WTC11 (cell line): ENCODE measurements around the gene ZNF724. TPM values are rescaled to one million over a fixed set of nuclear protein-coding genes. Genes with fewer than 3 reads are reported as not detected.

Experiments used
- ATAC-seq: fragments of 200-7000 bp; cut with Tn5 transposase; 2 replicates; pipeline ENCODE4 v1.10.0; 2021; ENCODE audit warnings: mild to moderate bottlenecking, moderate library complexity
- CTCF ChIA-PET: fragments of 300-600 bp; sonication (Branson Sonifier 250); formaldehyde crosslinking; loops from one replicate; lab custom pipeline; 2021; ENCODE audit warnings: antibody characterized with exemption; lab: Charles Lee
- POLR2A ChIA-PET: fragments of 350-600 bp; sonication (Branson Sonifier 250); formaldehyde crosslinking; loops from one replicate; lab custom pipeline; 2021; ENCODE audit warnings: antibody characterized with exemption; lab: Charles Lee
- DNase-seq: peaks from one replicate; pipeline ENCODE4 v3.0.0; 2021; ENCODE audit warnings: low spot score
- H3K27ac Mint-ChIP-seq: 2 replicates; pipeline ENCODE4 v1.8.0; 2021; ENCODE audit warnings: mixed read lengths
- H3K27me3 Mint-ChIP-seq: 2 replicates; pipeline ENCODE4 v1.8.0; 2021; ENCODE audit warnings: low read depth, mild to moderate bottlenecking, moderate library complexity, mixed read lengths
- H3K36me3 Mint-ChIP-seq: 2 replicates; pipeline ENCODE4 v1.8.0; 2021; ENCODE audit warnings: mixed read lengths
- H3K4me1 Mint-ChIP-seq: 2 replicates; pipeline ENCODE4 v1.8.0; 2022; ENCODE audit warnings: mixed read lengths
- H3K4me3 Mint-ChIP-seq: 2 replicates; pipeline ENCODE4 v1.8.0; 2021; ENCODE audit warnings: mild to moderate bottlenecking, moderate library complexity, mixed read lengths
- H3K9me3 Mint-ChIP-seq: 2 replicates; pipeline ENCODE4 v1.8.0; 2021; ENCODE audit warnings: mixed read lengths
- ESRRA ChIP-seq: sonication (generic); formaldehyde crosslinking; IDR thresholded peaks from 2 replicates; pipeline ENCODE4 v1.8.1; 2022; ENCODE audit warnings: mild to moderate bottlenecking, missing genetic modification reagents, borderline replicate concordance
- FOXJ3 ChIP-seq: sonication (generic); formaldehyde crosslinking; IDR thresholded peaks from 2 replicates; pipeline ENCODE4 v1.9.0; 2021; ENCODE audit warnings: missing genetic modification reagents, mild to moderate bottlenecking, borderline replicate concordance
- HMGA2 ChIP-seq: fragments of 250-450 bp; sonication (Bioruptor Pico); IDR thresholded peaks from 2 replicates; pipeline ENCODE4 v1.4.0; 2021; ENCODE audit warnings: mild to moderate bottlenecking, moderate library complexity
- JAZF1 ChIP-seq: fragments of 250-450 bp; sonication (Bioruptor Pico); IDR thresholded peaks from 2 replicates; pipeline ENCODE4 v1.9.0; 2021; ENCODE audit warnings: moderate library complexity, mild to moderate bottlenecking, inconsistent platforms
- MYBL2 ChIP-seq: sonication (generic); formaldehyde crosslinking; IDR thresholded peaks from 2 replicates; pipeline ENCODE4 v1.8.1; 2023; ENCODE audit warnings: mild to moderate bottlenecking, moderate library complexity, missing genetic modification reagents
- NR2C2 ChIP-seq: sonication (generic); formaldehyde crosslinking; IDR thresholded peaks from 2 replicates; pipeline ENCODE4 v1.8.0; 2022; ENCODE audit warnings: mild to moderate bottlenecking, missing genetic modification reagents
- NR3C1 ChIP-seq: sonication (generic); formaldehyde crosslinking; conservative IDR thresholded peaks from 2 replicates; pipeline ENCODE4 v1.8.1; 2023; ENCODE audit warnings: low read depth, mild to moderate bottlenecking, missing genetic modification reagents
- SOX15 ChIP-seq: fragments of 250-450 bp; sonication (Bioruptor Pico); IDR thresholded peaks from 2 replicates; pipeline ENCODE4 v1.9.0; 2021; ENCODE audit warnings: mild to moderate bottlenecking
- SP1 ChIP-seq: sonication (generic); formaldehyde crosslinking; conservative IDR thresholded peaks from 2 replicates; pipeline ENCODE4 v1.8.1; 2022; ENCODE audit warnings: missing genetic modification reagents
- ZBTB21 ChIP-seq: sonication (generic); formaldehyde crosslinking; IDR thresholded peaks from 2 replicates; pipeline ENCODE4 v1.8.1; 2023; ENCODE audit warnings: mild to moderate bottlenecking, missing genetic modification reagents, borderline replicate concordance
- ZNF138 ChIP-seq: sonication (generic); formaldehyde crosslinking; conservative IDR thresholded peaks from 2 replicates; pipeline ENCODE4 v1.8.1; 2022; ENCODE audit warnings: mild to moderate bottlenecking, moderate library complexity, missing genetic modification reagents
- ZNF317 ChIP-seq: sonication (generic); formaldehyde crosslinking; IDR thresholded peaks from 2 replicates; pipeline ENCODE4 v1.8.1; 2023; ENCODE audit warnings: low read depth, mild to moderate bottlenecking, moderate library complexity, missing genetic modification reagents, borderline replicate concordance
- ZNF423 ChIP-seq: fragments of 250-450 bp; sonication (Bioruptor Pico); IDR thresholded peaks from 2 replicates; pipeline ENCODE4 v2.1.2; 2022; ENCODE audit warnings: mild to moderate bottlenecking, moderate library complexity
- total RNA-seq: library from RNA; stranded (reverse); gene quantifications from 3 replicates; pipeline ENCODE4 v1.2.3, GENCODE V29; 2021
- TF ChIP-seq, protein P1 (sequence below): sonication (generic); formaldehyde crosslinking; IDR thresholded peaks from 2 replicates; pipeline ENCODE4 v1.8.1; 2023; ENCODE audit warnings: mild to moderate bottlenecking, missing genetic modification reagents, moderate library complexity
- TF ChIP-seq, protein P2 (sequence below): sonication (generic); formaldehyde crosslinking; IDR thresholded peaks from 2 replicates; pipeline ENCODE4 v1.8.0; 2022; ENCODE audit warnings: mild to moderate bottlenecking, missing genetic modification reagents
- TF ChIP-seq, protein P3 (sequence below): fragments of 200-600 bp; IDR thresholded peaks from 2 replicates; pipeline ENCODE4 v1.8.0; 2022; ENCODE audit warnings: antibody characterized with exemption
- TF ChIP-seq, protein P4 (sequence below): sonication (generic); formaldehyde crosslinking; IDR thresholded peaks from 2 replicates; pipeline ENCODE4 v1.8.1; 2022; ENCODE audit warnings: low read depth, missing genetic modification reagents, borderline replicate concordance
- TF ChIP-seq, protein P5 (sequence below): fragments of 250-450 bp; sonication (Bioruptor Pico); IDR thresholded peaks from 2 replicates; pipeline ENCODE4 v1.9.0; 2021; ENCODE audit warnings: mild to moderate bottlenecking
- TF ChIP-seq, protein P6 (sequence below): sonication (generic); formaldehyde crosslinking; IDR thresholded peaks from 2 replicates; pipeline ENCODE4 v1.8.0; 2022; ENCODE audit warnings: mild to moderate bottlenecking, missing genetic modification reagents

ZNF724 gene
- total RNA-seq, 1 experiment from 2014 or later: 59.0 TPM

DNA sequence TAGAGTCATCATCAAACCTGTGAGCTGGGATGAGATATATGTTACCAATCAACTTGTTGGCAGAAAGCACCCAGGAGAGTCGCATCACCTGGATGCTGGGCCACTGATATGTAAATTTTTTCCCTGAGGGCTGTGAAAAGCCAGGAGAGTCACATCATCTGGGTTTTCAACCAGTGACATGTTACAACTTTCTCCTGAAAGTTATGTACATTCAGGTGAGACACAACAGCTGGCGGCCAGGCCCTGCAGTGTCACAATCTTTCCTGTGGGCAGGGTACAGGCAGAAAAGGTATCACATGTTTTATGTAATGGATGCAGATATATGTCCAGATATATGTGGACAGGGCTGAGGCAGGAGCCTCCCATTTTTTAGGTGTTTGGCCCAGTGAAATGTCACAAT is 13.2 kb upstream of the ZNF724 start (continued):
- TF ChIP-seq, protein P1, sequence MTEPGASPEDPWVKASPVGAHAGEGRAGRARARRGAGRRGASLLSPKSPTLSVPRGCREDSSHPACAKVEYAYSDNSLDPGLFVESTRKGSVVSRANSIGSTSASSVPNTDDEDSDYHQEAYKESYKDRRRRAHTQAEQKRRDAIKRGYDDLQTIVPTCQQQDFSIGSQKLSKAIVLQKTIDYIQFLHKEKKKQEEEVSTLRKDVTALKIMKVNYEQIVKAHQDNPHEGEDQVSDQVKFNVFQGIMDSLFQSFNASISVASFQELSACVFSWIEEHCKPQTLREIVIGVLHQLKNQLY (CRISPR knock-in tag): no peak
- TF ChIP-seq SOX15 (CRISPR knock-in tag) (no peak), FOXJ3 (CRISPR knock-in tag) (no peak), ESRRA (CRISPR knock-in tag) (no peak), ZNF317 (CRISPR knock-in tag) (no peak)
- TF ChIP-seq, protein P2, sequence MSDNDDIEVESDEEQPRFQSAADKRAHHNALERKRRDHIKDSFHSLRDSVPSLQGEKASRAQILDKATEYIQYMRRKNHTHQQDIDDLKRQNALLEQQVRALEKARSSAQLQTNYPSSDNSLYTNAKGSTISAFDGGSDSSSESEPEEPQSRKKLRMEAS (CRISPR knock-in tag): no peak
- TF ChIP-seq, protein P3, sequence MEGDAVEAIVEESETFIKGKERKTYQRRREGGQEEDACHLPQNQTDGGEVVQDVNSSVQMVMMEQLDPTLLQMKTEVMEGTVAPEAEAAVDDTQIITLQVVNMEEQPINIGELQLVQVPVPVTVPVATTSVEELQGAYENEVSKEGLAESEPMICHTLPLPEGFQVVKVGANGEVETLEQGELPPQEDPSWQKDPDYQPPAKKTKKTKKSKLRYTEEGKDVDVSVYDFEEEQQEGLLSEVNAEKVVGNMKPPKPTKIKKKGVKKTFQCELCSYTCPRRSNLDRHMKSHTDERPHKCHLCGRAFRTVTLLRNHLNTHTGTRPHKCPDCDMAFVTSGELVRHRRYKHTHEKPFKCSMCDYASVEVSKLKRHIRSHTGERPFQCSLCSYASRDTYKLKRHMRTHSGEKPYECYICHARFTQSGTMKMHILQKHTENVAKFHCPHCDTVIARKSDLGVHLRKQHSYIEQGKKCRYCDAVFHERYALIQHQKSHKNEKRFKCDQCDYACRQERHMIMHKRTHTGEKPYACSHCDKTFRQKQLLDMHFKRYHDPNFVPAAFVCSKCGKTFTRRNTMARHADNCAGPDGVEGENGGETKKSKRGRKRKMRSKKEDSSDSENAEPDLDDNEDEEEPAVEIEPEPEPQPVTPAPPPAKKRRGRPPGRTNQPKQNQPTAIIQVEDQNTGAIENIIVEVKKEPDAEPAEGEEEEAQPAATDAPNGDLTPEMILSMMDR: no peak
- TF ChIP-seq, protein P4, sequence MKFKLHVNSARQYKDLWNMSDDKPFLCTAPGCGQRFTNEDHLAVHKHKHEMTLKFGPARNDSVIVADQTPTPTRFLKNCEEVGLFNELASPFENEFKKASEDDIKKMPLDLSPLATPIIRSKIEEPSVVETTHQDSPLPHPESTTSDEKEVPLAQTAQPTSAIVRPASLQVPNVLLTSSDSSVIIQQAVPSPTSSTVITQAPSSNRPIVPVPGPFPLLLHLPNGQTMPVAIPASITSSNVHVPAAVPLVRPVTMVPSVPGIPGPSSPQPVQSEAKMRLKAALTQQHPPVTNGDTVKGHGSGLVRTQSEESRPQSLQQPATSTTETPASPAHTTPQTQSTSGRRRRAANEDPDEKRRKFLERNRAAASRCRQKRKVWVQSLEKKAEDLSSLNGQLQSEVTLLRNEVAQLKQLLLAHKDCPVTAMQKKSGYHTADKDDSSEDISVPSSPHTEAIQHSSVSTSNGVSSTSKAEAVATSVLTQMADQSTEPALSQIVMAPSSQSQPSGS (CRISPR knock-in tag): no peak
- TF ChIP-seq, protein P5, sequence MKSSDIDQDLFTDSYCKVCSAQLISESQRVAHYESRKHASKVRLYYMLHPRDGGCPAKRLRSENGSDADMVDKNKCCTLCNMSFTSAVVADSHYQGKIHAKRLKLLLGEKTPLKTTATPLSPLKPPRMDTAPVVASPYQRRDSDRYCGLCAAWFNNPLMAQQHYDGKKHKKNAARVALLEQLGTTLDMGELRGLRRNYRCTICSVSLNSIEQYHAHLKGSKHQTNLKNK: no peak

DNA sequence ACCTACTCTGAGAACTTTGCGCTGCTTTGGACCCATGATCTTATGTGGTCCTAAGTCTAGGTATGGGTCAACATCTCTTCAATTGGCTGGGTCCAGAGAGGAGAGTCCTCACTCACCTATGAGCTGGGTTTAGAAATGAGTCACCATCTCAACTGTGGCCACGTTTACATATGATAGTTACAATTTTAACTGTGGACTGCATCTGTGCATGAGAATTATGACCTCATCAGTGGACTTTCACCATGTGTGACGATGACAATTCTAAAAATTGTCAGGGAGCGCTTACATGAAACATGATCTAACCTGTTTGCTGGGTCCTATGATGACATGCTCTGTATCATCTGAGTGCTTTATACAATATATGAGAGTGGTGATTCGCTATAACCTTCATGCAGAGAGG is 12.7 kb upstream of the ZNF724 start:
- H3K4me1 Mint-ChIP-seq: no peaks in the 10 kb centered on the region
- H3K4me3 Mint-ChIP-seq: no peak overlapping the region
- no peaks in the 10 kb centered on the region for H3K27me3 Mint-ChIP-seq
- TF ChIP-seq ZBTB21 (no peak), ZNF423 (CRISPR knock-in tag) (no peak), MYBL2 (CRISPR knock-in tag) (no peak), JAZF1 (CRISPR knock-in tag) (no peak), HMGA2 (CRISPR knock-in tag) (no peak), SP1 (CRISPR knock-in tag) (no peak), ZNF138 (CRISPR knock-in tag) (no peak), NR2C2 (CRISPR knock-in tag) (no peak), NR3C1 (CRISPR knock-in tag) (no peak)
- TF ChIP-seq, protein P3: no peak
- TF ChIP-seq, protein P6, sequence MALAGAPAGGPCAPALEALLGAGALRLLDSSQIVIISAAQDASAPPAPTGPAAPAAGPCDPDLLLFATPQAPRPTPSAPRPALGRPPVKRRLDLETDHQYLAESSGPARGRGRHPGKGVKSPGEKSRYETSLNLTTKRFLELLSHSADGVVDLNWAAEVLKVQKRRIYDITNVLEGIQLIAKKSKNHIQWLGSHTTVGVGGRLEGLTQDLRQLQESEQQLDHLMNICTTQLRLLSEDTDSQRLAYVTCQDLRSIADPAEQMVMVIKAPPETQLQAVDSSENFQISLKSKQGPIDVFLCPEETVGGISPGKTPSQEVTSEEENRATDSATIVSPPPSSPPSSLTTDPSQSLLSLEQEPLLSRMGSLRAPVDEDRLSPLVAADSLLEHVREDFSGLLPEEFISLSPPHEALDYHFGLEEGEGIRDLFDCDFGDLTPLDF: no peak
- TF ChIP-seq, all 79 proteins: peak for 0
- POLR2A ChIA-PET: interaction anchor here (0.6 kb wide), 1 partner anchor 11 kb away, joined by 3 read pairs; no protein-coding TSS in a partner anchor
- DNase-seq: no peak
- H3K36me3 Mint-ChIP-seq: peaks cover 70% of the 10 kb centered on the region
- ATAC-seq: no peak
- CTCF ChIA-PET: interaction anchor here (0.6 kb wide), 1 partner anchor 10 kb away, joined by 3 read pairs; no protein-coding TSS in a partner anchor
- no peaks in the 10 kb centered on the region for H3K9me3 Mint-ChIP-seq
- no peak overlapping the region for H3K27ac Mint-ChIP-seq
